Endothelial cell of umbilical vein (primary cell): Measurements from ENCODE around the gene VAV2. TPM values are rescaled to one million over a fixed set of nuclear protein-coding genes. Genes with fewer than 3 reads are reported as not detected.

Experiments used
- BruUV-seq: library from RNA; stranded (reverse); fragments of 400-500 nt; replicated peaks from 2 replicates; lab custom pipeline; 2021; lab: Mats Ljungman, UMichigan
- CTCF ChIA-PET: fragments of 300-600, 350-600 bp; sonication (Branson Sonifier 250); formaldehyde crosslinking; loops from one replicate; lab custom pipeline; 2021; ENCODE audit warnings: antibody characterized with exemption, inconsistent platforms; lab: Charles Lee
- POLR2A ChIA-PET: fragments of 300-600, 350-600 bp; sonication (Branson Sonifier 250); formaldehyde crosslinking; loops from one replicate; lab custom pipeline; 2021; ENCODE audit warnings: antibody characterized with exemption, inconsistent platforms; lab: Charles Lee
- DNase-seq: peaks from one replicate; pipeline ENCODE4 v3.0.0-alpha.2; 2011; ENCODE audit warnings: low read depth, low spot score
- FAIRE-seq: peaks from 2 replicates; lab custom pipeline; 2011; peaks lifted over from hg19 to GRCh38; lab: Jason Lieb, UNC
- H2AFZ ChIP-seq: 2 replicates; pipeline ENCODE4 v1.6.0; 2012; ENCODE audit warnings: low read depth, low read length, control low read depth, inconsistent platforms
- H3K27ac ChIP-seq: 2 replicates; pipeline ENCODE4 v1.5.1; 2011; ENCODE audit warnings: low read depth, mild to moderate bottlenecking, control low read depth, low read length, moderate library complexity; ENCODE audit not compliant: insufficient read depth
- H3K27me3 ChIP-seq, 2 experiments: 2 replicates each; pipeline versions ENCODE4 v1.6.0 to v1.6.1; 2011; ENCODE audit warnings: low read length in 2 of 2, mixed read lengths in 1 of 2; ENCODE audit not compliant: control insufficient read depth in 2 of 2, insufficient read depth in 2 of 2
- H3K36me3 ChIP-seq, 2 experiments: 2 replicates in 1 of 2; 3 replicates in 1 of 2; pipeline ENCODE4 v1.5.1; 2011; ENCODE audit warnings: low read length in 2 of 2, mild to moderate bottlenecking in 1 of 2, moderate library complexity in 1 of 2; ENCODE audit not compliant: control insufficient read depth in 2 of 2, insufficient read depth in 2 of 2; ENCODE audit errors: extremely low read depth in 1 of 2
- H3K4me1 ChIP-seq: 3 replicates; pipeline ENCODE4 v1.5.1; 2011; ENCODE audit warnings: mild to moderate bottlenecking, low read length; ENCODE audit not compliant: control insufficient read depth, insufficient read depth; ENCODE audit errors: extremely low read depth
- H3K4me2 ChIP-seq: 2 replicates; pipeline ENCODE4 v1.6.1; 2011; ENCODE audit warnings: low read length, control low read depth, mixed read lengths; ENCODE audit not compliant: insufficient read depth
- H3K4me3 ChIP-seq, 3 experiments: fragments of 200-600 bp in 1 of 3; sonication (generic), shearing (Covaris generic) in 1 of 3; replicated peaks in 1 of 3; 2 replicates each; pipeline ENCODE4 v1.5.1; 2011 to 2016; ENCODE audit warnings: control low read depth in 3 of 3, low read length in 3 of 3, mild to moderate bottlenecking in 2 of 3, inconsistent platforms in 1 of 3, low read depth in 1 of 3, moderate library complexity in 1 of 3; ENCODE audit not compliant: insufficient read depth in 1 of 3
- H3K79me2 ChIP-seq: 2 replicates; pipeline ENCODE4 v1.6.0; 2012; ENCODE audit warnings: low read length, inconsistent platforms; ENCODE audit not compliant: control insufficient read depth, insufficient read depth
- H3K9ac ChIP-seq: replicated peaks from 2 replicates; pipeline ENCODE3; 2011; ENCODE audit warnings: low read length, control low read depth; ENCODE audit not compliant: insufficient read depth; ENCODE audit errors: extremely low read depth
- H3K9me1 ChIP-seq: replicated peaks from 3 replicates; pipeline ENCODE4 v1.6.0; 2011; ENCODE audit warnings: mild to moderate bottlenecking, low read length; ENCODE audit not compliant: control insufficient read depth, insufficient read depth; ENCODE audit errors: extremely low read depth
- H3K9me3 ChIP-seq: replicated peaks from 2 replicates; pipeline ENCODE4 v1.5.1; 2012; ENCODE audit warnings: low read length, inconsistent platforms; ENCODE audit not compliant: control insufficient read depth, insufficient read depth
- H4K20me1 ChIP-seq: replicated peaks from 2 replicates; pipeline ENCODE3; 2011; ENCODE audit warnings: mild to moderate bottlenecking, low read length; ENCODE audit not compliant: control insufficient read depth, insufficient read depth; ENCODE audit errors: extremely low read depth
- CTCF ChIP-seq, 2 donors: IDR thresholded peaks; 1 replicate in 1 of 2; 2 replicates in 1 of 2; pipeline ENCODE4 v1.5.1; 2011; ENCODE audit warnings: low read length in 2 of 2, mild to moderate bottlenecking in 2 of 2, moderate library complexity in 2 of 2, control low read depth in 1 of 2, inconsistent platforms in 1 of 2, low read depth in 1 of 2; ENCODE audit not compliant: insufficient read depth in 1 of 2; ENCODE audit errors: extremely low read depth in 1 of 2
- EZH2 ChIP-seq: IDR thresholded peaks from 2 replicates; pipeline ENCODE4 v1.6.1; 2012; ENCODE audit warnings: borderline replicate concordance, low read depth, mild to moderate bottlenecking, moderate library complexity, low read length, inconsistent platforms; ENCODE audit not compliant: severe bottlenecking
- FOS ChIP-seq: IDR thresholded peaks from 2 replicates; pipeline ENCODE4 v1.6.1; 2011; ENCODE audit warnings: mild to moderate bottlenecking, low read length, moderate library complexity, borderline replicate concordance; ENCODE audit not compliant: insufficient read depth
- GATA2 ChIP-seq: IDR thresholded peaks from 2 replicates; pipeline ENCODE4 v1.7.0; 2011; ENCODE audit warnings: low read depth, mild to moderate bottlenecking, moderate library complexity, mixed read lengths, low read length; ENCODE audit not compliant: insufficient read length, insufficient read depth
- JUN ChIP-seq: IDR thresholded peaks from 2 replicates; pipeline ENCODE4 v1.6.1; 2011; ENCODE audit warnings: borderline replicate concordance, low read depth; ENCODE audit not compliant: insufficient read length, insufficient read depth
- MAX ChIP-seq: IDR thresholded peaks from 2 replicates; pipeline ENCODE4 v1.6.1; 2011; ENCODE audit not compliant: insufficient read depth, insufficient read length
- MYC ChIP-seq: IDR thresholded peaks from one replicate; pipeline ENCODE4 v1.6.1; 2011; ENCODE audit warnings: mild to moderate bottlenecking, low read depth, low read length
- POLR2A ChIP-seq: IDR thresholded peaks from 2 replicates; pipeline ENCODE4 v1.6.1; 2012; ENCODE audit warnings: low read depth, mild to moderate bottlenecking, control low read depth, low read length
- POLR2AphosphoS5 ChIP-seq: IDR thresholded peaks from 2 replicates; pipeline ENCODE4 v1.6.1; 2012; ENCODE audit warnings: low read depth, mild to moderate bottlenecking, control low read depth, low read length, moderate library complexity; ENCODE audit not compliant: insufficient read depth
- dilution Hi-C: fragments of 300-500 bp; cut with MboI; formaldehyde crosslinking; loops from one replicate; pipeline ENCODE4 v1.15.0; 2019; ENCODE audit warnings: low sequenced_read_pairs; ENCODE audit not compliant: extremely low pct_ligation_motif_present
- intact Hi-C: fragments of 100-400 bp; cut with micrococcal nuclease; formaldehyde crosslinking; loops from one replicate; pipeline ENCODE4 v1.10.0; 2022
- polyA plus RNA-seq, 4 experiments: library from polyadenylated mRNA; depleted of rRNA in 3 of 4; stranded (reverse) in 3 of 4; unstranded in 1 of 4; fragments of >200 nt; gene quantifications; 2 replicates each; pipeline versions ENCODE4 v1.2.1 to v1.2.3, GENCODE V29; 2011 to 2012; ENCODE audit warnings: missing spikeins in 1 of 4
- total RNA-seq: library from RNA; stranded (reverse); gene quantifications from 2 replicates; pipeline ENCODE4 v1.2.3, GENCODE V29; 2021

Gene VAV2
- total and polyA plus RNA-seq, 2 donors (not counting 3 experiments of a cell fraction or from before 2014, with no cell fraction given): 10.6 to 30.6 TPM

GRCh38 chr9:133987446-133987788 is 4.7 kb downstream of the VAV2 start:
- intact Hi-C loops: no loop called here
- H3K9me3 ChIP-seq: no peaks in the 10 kb centered on the region
- ChIA-PET POLR2A (no interaction called here), CTCF (no interaction called here)
- H3K4me3 ChIP-seq: no peak overlapping the region
- no peaks in the 10 kb centered on the region for H4K20me1 ChIP-seq
- no peaks in the 10 kb centered on the region for H3K36me3 ChIP-seq
- no TSS peak for BruUV-seq
- dilution Hi-C loops: no loop called here
- H3K9me1 ChIP-seq: no peaks in the 10 kb centered on the region
- DNase-seq (no peak), FAIRE-seq (no peak)
- H3K27me3 ChIP-seq: no peaks in the 10 kb centered on the region
- no peak for TF ChIP-seq JUN
- no peak for TF ChIP-seq POLR2A
- no peak for TF ChIP-seq MAX
- no peak for TF ChIP-seq MYC
- TF ChIP-seq CTCF (IDR thresholded peaks at IDR 0.05; ENCODE audit: extremely low read depth in 1 of 2, insufficient read depth in 1 of 2, low read depth in 1 of 2, low read length in 2 of 2): no peak
- TF ChIP-seq POLR2AphosphoS5: no peak
- no peak for TF ChIP-seq EZH2
- TF ChIP-seq GATA2: no peak
- TF ChIP-seq FOS: no peak
- no peak overlapping the region for H2AFZ ChIP-seq
- H3K4me1 ChIP-seq: peaks cover 8% of the 10 kb centered on the region
- H3K27ac ChIP-seq: no peak overlapping the region
- no peak overlapping the region for H3K9ac ChIP-seq
- no peak overlapping the region for H3K4me2 ChIP-seq
- peaks cover 86% of the 10 kb centered on the region for H3K79me2 ChIP-seq
